ENCODE data around the gene ZNFX1. TPM values are rescaled to one million over a fixed set of nuclear protein-coding genes. Genes with fewer than 3 reads are reported as not detected.

Gene ZNFX1
- total and polyA plus RNA-seq, 2 donors (not counting 1 experiment from before 2014, with no cell fraction given): 10.3 to 37.9 TPM

GRCh38 chr20:49236301-49236700 lies 41.6 kb downstream of the ZNFX1 start:
- H3K9me3 ChIP-seq (ENCODE audit: control extremely low read depth in 1 of 3, control insufficient read depth in 2 of 3, insufficient read depth in 1 of 3, low read length in 2 of 3): no peaks in the 10 kb centered on the region
- H3K9me3 Mint-ChIP-seq (ENCODE audit: insufficient read depth): no peaks in the 10 kb centered on the region
- TF ChIP-seq CTCF (IDR thresholded peaks at IDR 0.05) (no peak), EZH2 (IDR thresholded peaks at IDR 0.05; ENCODE audit: borderline replicate concordance, insufficient read depth, low read depth, low read length, poor library complexity, severe bottlenecking) (no peak)
- peaks cover 1 to 92% of the 10 kb centered on the region in 2 experiments for H3K36me3 ChIP-seq (replicated peaks in 1 of 2; ENCODE audit: control extremely low read depth in 1 of 2, control insufficient read depth in 1 of 2, extremely low read depth in 1 of 2, insufficient read depth in 2 of 2, low read length in 1 of 2)
- no peak overlapping the region for H3K27ac ChIP-seq (ENCODE audit: low read length in 2 of 2)
- H3K27me3 Mint-ChIP-seq: no peaks in the 10 kb centered on the region
- no peak overlapping the region for H3K27ac Mint-ChIP-seq
- no peak overlapping the region for H2AFZ ChIP-seq (ENCODE audit: insufficient read depth, low read depth, low read length, poor library complexity, severe bottlenecking)
- no peak overlapping the region for H3K4me3 ChIP-seq (ENCODE audit: control extremely low read depth in 1 of 5, extremely low read depth in 1 of 5, insufficient read depth in 1 of 5, low read depth in 2 of 5, low read length in 4 of 5)
- no peak overlapping the region for H3K9ac ChIP-seq (ENCODE audit: low read length)
- no peak for DNase-seq
- no peak overlapping the region for H3K4me3 Mint-ChIP-seq
- H3K79me2 ChIP-seq (ENCODE audit: control insufficient read depth, insufficient read depth, low read length): peaks cover 31% of the 10 kb centered on the region
- H3K4me2 ChIP-seq (replicated peaks; ENCODE audit: low read depth, low read length, poor library complexity, severe bottlenecking): no peak overlapping the region
- H3K27me3 ChIP-seq (replicated peaks in 1 of 4; ENCODE audit: control extremely low read depth in 1 of 4, control insufficient read depth in 3 of 4, insufficient read depth in 4 of 4, low read length in 3 of 4): no peaks in the 10 kb centered on the region
- H3K4me1 Mint-ChIP-seq: peaks cover 2% of the 10 kb centered on the region
- CTCF ChIA-PET: interaction anchor here (1.7 to 2.2 kb wide), 3 partner anchors 9 to 104 kb away, joined by 3 to 7 read pairs (median 4); no protein-coding TSS in a partner anchor
- WGBS (ENCODE audit: insufficient coverage): 97% methylated on average over 6 of the region's 9 CpGs
- H3K4me1 ChIP-seq (ENCODE audit: control insufficient read depth in 2 of 2, insufficient read depth in 2 of 2, low read length in 2 of 2): peaks cover 1 to 5% of the 10 kb centered on the region in 2 donors
- intact Hi-C loops (cut with micrococcal nuclease): no loop called here
- POLR2A ChIA-PET: no interaction called here
- ATAC-seq (ENCODE audit: low read depth): no peak
- peaks cover 6% of the 10 kb centered on the region for H4K20me1 ChIP-seq (ENCODE audit: control insufficient read depth, insufficient read depth, low read length, poor library complexity, severe bottlenecking)

DNA sequence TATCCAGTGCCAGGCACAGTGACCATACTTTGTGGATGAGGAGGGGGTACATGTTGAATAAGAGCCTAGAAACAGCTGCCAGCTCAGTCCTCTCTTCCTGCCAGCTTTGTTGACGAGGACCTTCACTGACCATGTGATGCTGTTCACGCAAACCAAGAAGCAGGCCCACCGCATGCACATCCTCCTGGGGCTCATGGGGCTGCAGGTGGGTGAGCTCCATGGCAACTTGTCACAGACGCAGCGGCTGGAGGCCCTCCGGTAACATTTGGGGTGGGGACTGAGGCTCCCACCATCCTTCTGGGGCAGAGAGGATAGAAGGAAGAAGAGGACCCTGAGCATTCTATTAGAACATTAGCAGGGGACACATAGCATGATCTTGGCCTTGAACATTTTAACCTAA lies 43.0 kb downstream of the ZNFX1 start:
- no peak overlapping the region for H3K9ac ChIP-seq (ENCODE audit: low read length)
- H3K27me3 ChIP-seq (replicated peaks in 1 of 4; ENCODE audit: control extremely low read depth in 1 of 4, control insufficient read depth in 3 of 4, insufficient read depth in 4 of 4, low read length in 3 of 4): no peaks in the 10 kb centered on the region
- ChIA-PET POLR2A (no interaction called here), CTCF (interaction anchor here (2.2 kb wide), 1 partner anchor 11 kb away, joined by 7 read pairs; no protein-coding TSS in a partner anchor)
- H2AFZ ChIP-seq (ENCODE audit: insufficient read depth, low read depth, low read length, poor library complexity, severe bottlenecking): no peak overlapping the region
- no peak for DNase-seq
- no peaks in the 10 kb centered on the region for H3K9me3 ChIP-seq (ENCODE audit: control extremely low read depth in 1 of 3, control insufficient read depth in 2 of 3, insufficient read depth in 1 of 3, low read length in 2 of 3)
- H3K27ac ChIP-seq (ENCODE audit: low read length in 2 of 2): no peak overlapping the region
- intact Hi-C loops (cut with micrococcal nuclease): no loop called here
- H3K79me2 ChIP-seq (ENCODE audit: control insufficient read depth, insufficient read depth, low read length): peaks cover 36% of the 10 kb centered on the region
- Mint-ChIP-seq H3K4me3 (no peak overlapping the region), H3K27me3 (no peaks in the 10 kb centered on the region), H3K27ac (no peak overlapping the region), H3K4me1 (peaks cover 16% of the 10 kb centered on the region), H3K9me3 (ENCODE audit: insufficient read depth) (no peaks in the 10 kb centered on the region)
- H3K36me3 ChIP-seq (replicated peaks in 1 of 2; ENCODE audit: control extremely low read depth in 1 of 2, control insufficient read depth in 1 of 2, extremely low read depth in 1 of 2, insufficient read depth in 2 of 2, low read length in 1 of 2): peaks cover 1 to 94% of the 10 kb centered on the region in 2 experiments
- no peak for TF ChIP-seq CTCF (IDR thresholded peaks at IDR 0.05)
- no peak for TF ChIP-seq EZH2 (IDR thresholded peaks at IDR 0.05; ENCODE audit: borderline replicate concordance, insufficient read depth, low read depth, low read length, poor library complexity, severe bottlenecking)
- no peak for ATAC-seq (ENCODE audit: low read depth)
- 97% methylated on average over 6 of the region's 6 CpGs for WGBS (ENCODE audit: insufficient coverage)
- peaks cover 14 to 20% of the 10 kb centered on the region in 2 donors for H3K4me1 ChIP-seq (ENCODE audit: control insufficient read depth in 2 of 2, insufficient read depth in 2 of 2, low read length in 2 of 2)
- H3K4me3 ChIP-seq (ENCODE audit: control extremely low read depth in 1 of 5, extremely low read depth in 1 of 5, insufficient read depth in 1 of 5, low read depth in 2 of 5, low read length in 4 of 5): no peak overlapping the region
- H3K4me2 ChIP-seq (replicated peaks; ENCODE audit: low read depth, low read length, poor library complexity, severe bottlenecking): no peak overlapping the region
- H4K20me1 ChIP-seq (ENCODE audit: control insufficient read depth, insufficient read depth, low read length, poor library complexity, severe bottlenecking): peaks cover 7% of the 10 kb centered on the region

Data from B cell (primary cell).